SK-N-SH (cell line): Measurements from ENCODE around the gene KCNJ11. TPM values are rescaled to one million over a fixed set of nuclear protein-coding genes. Genes with fewer than 3 reads are reported as not detected.

Source experiments
- CTCF ChIA-PET: fragments of 300-600, 350-600 bp; formaldehyde crosslinking; extraction: SDS; loops from one replicate; lab custom pipeline; 2021; lab: Yijun Ruan, JAX
- POLR2A ChIA-PET: fragments of 350-600 bp; sonication (Branson Sonifier 250); formaldehyde crosslinking; extraction: SDS; loops from one replicate; lab custom pipeline; 2020; ENCODE audit warnings: antibody characterized with exemption, inconsistent platforms; lab: Yijun Ruan, JAX
- DNase-seq: peaks from one replicate; pipeline ENCODE4 v3.0.0; 2012
- H2AFZ ChIP-seq: fragments of 200-600 bp; sonication (generic); 2 replicates; pipeline ENCODE4 v1.8.1; 2016; ENCODE audit warnings: antibody characterized with exemption, mild to moderate bottlenecking, low read depth
- H3F3A ChIP-seq: fragments of 200-600 bp; sonication (generic); replicated peaks from 2 replicates; pipeline ENCODE3; 2016; ENCODE audit warnings: antibody characterized with exemption, mild to moderate bottlenecking; ENCODE audit not compliant: insufficient read depth
- H3K27ac ChIP-seq, 2 experiments: fragments of 200-500 bp in 1 of 2; fragments of 200-600 bp in 1 of 2; sonication (Bioruptor generic) in 1 of 2; sonication (generic), shearing (Covaris generic) in 1 of 2; 2 replicates each; pipeline versions ENCODE4 v1.5.1 to v1.6.1; 2014 to 2016; ENCODE audit warnings: low read depth in 2 of 2, inconsistent platforms in 1 of 2, low read length in 1 of 2, mild to moderate bottlenecking in 1 of 2, mixed read lengths in 1 of 2
- H3K27me3 ChIP-seq: fragments of 200-600 bp; sonication (generic), shearing (Covaris generic); 2 replicates; pipeline ENCODE4 v1.6.1; 2016; ENCODE audit warnings: mixed run types; ENCODE audit not compliant: insufficient read depth
- H3K36me3 ChIP-seq, 2 experiments: fragments of 200-500 bp in 1 of 2; fragments of 200-600 bp in 1 of 2; sonication (Bioruptor generic) in 1 of 2; sonication (generic) in 1 of 2; replicated peaks in 1 of 2; 2 replicates each; pipeline versions ENCODE3 to v1.5.1; 2014 to 2016; ENCODE audit warnings: low read length in 1 of 2, mild to moderate bottlenecking in 1 of 2; ENCODE audit not compliant: insufficient read depth in 2 of 2, control insufficient read depth in 1 of 2
- H3K4me1 ChIP-seq, 2 experiments: fragments of 200-500 bp in 1 of 2; fragments of 200-600 bp in 1 of 2; sonication (Bioruptor generic) in 1 of 2; sonication (generic), shearing (Covaris generic) in 1 of 2; 2 replicates each; pipeline versions ENCODE4 v1.5.1 to v1.6.1; 2014 to 2016; ENCODE audit warnings: low read depth in 1 of 2, low read length in 1 of 2, mixed run types in 1 of 2; ENCODE audit not compliant: insufficient read depth in 2 of 2, control insufficient read depth in 1 of 2
- H3K4me2 ChIP-seq: fragments of 200-600 bp; sonication (generic), shearing (Covaris generic); 2 replicates; pipeline ENCODE4 v1.6.1; 2017; ENCODE audit warnings: mixed run types
- H3K4me3 ChIP-seq, 2 experiments: fragments of 200-500 bp in 1 of 2; fragments of 200-600 bp in 1 of 2; sonication (Bioruptor generic) in 1 of 2; sonication (generic), shearing (Covaris generic) in 1 of 2; 2 replicates each; pipeline versions ENCODE4 v1.5.1 to v1.8.1; 2014 to 2016; ENCODE audit warnings: low read depth in 2 of 2, inconsistent platforms in 1 of 2, low read length in 1 of 2, mild to moderate bottlenecking in 1 of 2, mixed read lengths in 1 of 2, moderate library complexity in 1 of 2
- H3K79me2 ChIP-seq: fragments of 200-600 bp; sonication (generic); 2 replicates; pipeline ENCODE4 v1.8.1; 2017; ENCODE audit warnings: mild to moderate bottlenecking; ENCODE audit not compliant: insufficient read depth
- H3K9ac ChIP-seq: fragments of 200-600 bp; sonication (generic); 2 replicates; pipeline ENCODE4 v1.6.1; 2017; ENCODE audit warnings: mixed run types
- H3K9me2 ChIP-seq: fragments of 200-600 bp; sonication (generic); 2 replicates; pipeline ENCODE4 v1.6.1; 2017; ENCODE audit warnings: mixed run types
- H3K9me3 ChIP-seq: fragments of 200-600 bp; sonication (generic); 2 replicates; pipeline ENCODE4 v1.6.1; 2017; ENCODE audit warnings: mixed run types, mild to moderate bottlenecking, moderate library complexity
- H4K20me1 ChIP-seq: fragments of 200-600 bp; sonication (generic); 2 replicates; pipeline ENCODE4 v1.6.1; 2017; ENCODE audit warnings: mild to moderate bottlenecking, mixed run types; ENCODE audit not compliant: insufficient read depth
- CHD2 ChIP-seq: fragments of 150-350 bp; IDR thresholded peaks from 2 replicates; pipeline ENCODE4 v1.6.1; 2018; ENCODE audit warnings: low read length; ENCODE audit not compliant: partially characterized antibody
- ELF1 ChIP-seq: IDR thresholded peaks from 2 replicates; pipeline ENCODE4 v1.4.0; 2012
- EP300 ChIP-seq, 2 experiments: IDR thresholded peaks; 2 replicates each; pipeline versions ENCODE4 v1.4.0 to v1.6.1; 2012; ENCODE audit warnings: borderline replicate concordance in 1 of 2, low read depth in 1 of 2, low read length in 1 of 2
- EZH2phosphoT487 ChIP-seq: fragments of 200-600 bp; sonication (generic); IDR thresholded peaks from 2 replicates; pipeline ENCODE4 v1.6.1; 2017; ENCODE audit warnings: low read depth, mixed run types, mild to moderate bottlenecking, antibody characterized with exemption, moderate library complexity, borderline replicate concordance
- FOSL2 ChIP-seq: IDR thresholded peaks from 2 replicates; pipeline ENCODE4 v1.4.0; 2012; ENCODE audit warnings: low read depth, mild to moderate bottlenecking, moderate library complexity, borderline replicate concordance
- FOXM1 ChIP-seq: IDR thresholded peaks from 2 replicates; pipeline ENCODE4 v1.4.0; 2012; ENCODE audit warnings: low read depth, mild to moderate bottlenecking
- GABPA ChIP-seq: IDR thresholded peaks from 2 replicates; pipeline ENCODE4 v1.4.0; 2012; ENCODE audit warnings: low read depth, mild to moderate bottlenecking
- JUND ChIP-seq: IDR thresholded peaks from 2 replicates; pipeline ENCODE4 v1.4.0; 2012
- MXI1 ChIP-seq: IDR thresholded peaks from 2 replicates; pipeline ENCODE4 v1.6.1; 2012; ENCODE audit warnings: mild to moderate bottlenecking, low read depth, low read length, improper control_type of control experiment
- NRF1 ChIP-seq: IDR thresholded peaks from 2 replicates; pipeline ENCODE4 v1.6.1; 2012; ENCODE audit warnings: low read depth, mild to moderate bottlenecking, low read length
- RAD21 ChIP-seq: IDR thresholded peaks from 2 replicates; pipeline ENCODE4 v1.6.1; 2012; ENCODE audit warnings: mild to moderate bottlenecking, low read length
- RCOR1 ChIP-seq: fragments of 150-350 bp; IDR thresholded peaks from 2 replicates; pipeline ENCODE4 v1.6.1; 2017; ENCODE audit warnings: antibody characterized with exemption, low read length
- TCF12 ChIP-seq: IDR thresholded peaks from 2 replicates; pipeline ENCODE4 v1.4.0; 2012
- TEAD4 ChIP-seq: IDR thresholded peaks from 2 replicates; pipeline ENCODE4 v1.4.0; 2012; ENCODE audit warnings: mild to moderate bottlenecking, borderline replicate concordance; ENCODE audit not compliant: insufficient read depth
- WGBS: methylation state at CpG from one replicate; pipeline ENCODE4 v1.1.6; 2017; ENCODE audit warnings: low lambda C conversion rate; 5-methylcytosine and 5-hydroxymethylcytosine counted together
- polyA plus RNA-seq, 3 experiments: library from polyadenylated mRNA; depleted of rRNA; stranded (reverse); fragments of >200 nt; gene quantifications; 2 replicates each; pipeline ENCODE4 v1.2.3, GENCODE V29; 2012
- TF ChIP-seq, protein P1 (sequence below): fragments of 150-350 bp; IDR thresholded peaks from 2 replicates; pipeline ENCODE4 v1.6.1; 2016; ENCODE audit warnings: mild to moderate bottlenecking, low read depth, low read length
- TF ChIP-seq, protein P2 (sequence below): IDR thresholded peaks from 2 replicates; pipeline ENCODE4; 2012
- TF ChIP-seq, protein P3 (sequence below): fragments of 150-350 bp; IDR thresholded peaks from 2 replicates; pipeline ENCODE4 v1.6.1; 2017; ENCODE audit warnings: antibody characterized with exemption, low read length, low read depth, borderline replicate concordance

The KCNJ11 gene
- polyA plus RNA-seq, 1 of the 3 experiments (the other 2 are of a cell fraction): 0.23 TPM

DNA sequence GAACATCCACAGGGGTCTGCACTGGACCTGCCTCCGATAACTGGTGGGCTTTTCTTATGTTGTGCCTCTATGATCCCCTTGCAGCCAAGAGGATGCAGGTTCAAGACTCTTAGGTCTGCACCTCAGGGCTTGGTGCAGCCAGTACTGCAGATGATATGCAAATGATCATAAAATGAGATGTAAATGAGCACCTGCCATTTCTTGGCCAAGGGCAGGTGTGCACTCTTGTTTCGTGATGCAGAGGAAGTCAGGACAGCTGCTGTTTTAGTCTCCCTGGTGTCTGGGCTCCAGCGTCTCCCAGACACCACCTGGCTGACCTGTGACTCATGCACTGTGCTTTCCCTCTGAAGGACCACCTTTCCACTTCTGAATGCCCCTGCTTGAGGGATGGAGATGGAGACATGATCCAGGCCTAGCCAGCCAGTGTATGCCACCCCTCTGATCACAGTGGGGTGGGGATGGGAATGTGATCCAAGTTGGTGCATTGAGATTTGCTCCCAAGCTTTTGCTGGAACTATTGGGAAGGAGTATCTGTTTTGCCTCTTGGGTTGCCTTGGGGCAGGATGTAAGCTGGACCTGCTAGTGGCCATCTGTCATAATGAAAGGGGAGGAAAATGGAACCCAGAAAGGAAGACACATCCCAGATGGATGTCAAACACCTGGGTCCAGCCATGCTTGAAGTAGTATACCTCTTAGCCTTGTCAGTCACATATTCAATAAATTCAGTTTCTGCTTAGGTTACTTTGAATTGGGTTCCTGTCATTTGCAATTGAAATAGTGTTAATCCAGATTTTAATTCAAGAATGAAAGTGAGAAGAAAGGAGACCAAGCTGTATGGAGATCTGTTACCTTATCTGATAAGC is 3.3 kb upstream of the KCNJ11 start:
- POLR2A ChIA-PET: no interaction called here
- CTCF ChIA-PET: interaction anchor here (0.6 to 18.5 kb wide), 3 partner anchors 8 to 1035 kb away, joined by 4 to 1101 read pairs (median 16); no protein-coding TSS in a partner anchor

More for the DNA sequence above, 3.3 kb upstream of the KCNJ11 start:
- DNase-seq: peak; percentile 12
- no peaks in the 10 kb centered on the region for H3K9me3 ChIP-seq
- no peaks in the 10 kb centered on the region for H3K9me2 ChIP-seq
- H3F3A ChIP-seq: no peaks in the 10 kb centered on the region
- no peak overlapping the region for H2AFZ ChIP-seq
- H3K4me1 ChIP-seq: peaks cover 0 to 4% of the 10 kb centered on the region in 2 experiments; a peak in 1 of 4 replicates
- no peaks in the 10 kb centered on the region for H4K20me1 ChIP-seq
- no peaks in the 10 kb centered on the region for H3K36me3 ChIP-seq
- no peak overlapping the region for H3K9ac ChIP-seq
- peaks cover 15% of the 10 kb centered on the region for H3K27me3 ChIP-seq
- no peaks in the 10 kb centered on the region for H3K79me2 ChIP-seq
- WGBS: 49% methylated on average over 3 of the region's 3 CpGs
- H3K27ac ChIP-seq: no peak overlapping the region
- TF ChIP-seq JUND (no peak), FOSL2 (no peak), TEAD4 (no peak), EP300 (IDR thresholded peaks at IDR 0.05; ENCODE audit: borderline replicate concordance in 1 of 2, low read depth in 1 of 2, low read length in 1 of 2) (no peak), CHD2 (no peak), FOXM1 (no peak), GABPA (no peak), NRF1 (no peak), TCF12 (no peak), ELF1 (no peak), RCOR1 (no peak), EZH2phosphoT487 (no peak), RAD21 (no peak), MXI1 (no peak)
- TF ChIP-seq, protein P1, sequence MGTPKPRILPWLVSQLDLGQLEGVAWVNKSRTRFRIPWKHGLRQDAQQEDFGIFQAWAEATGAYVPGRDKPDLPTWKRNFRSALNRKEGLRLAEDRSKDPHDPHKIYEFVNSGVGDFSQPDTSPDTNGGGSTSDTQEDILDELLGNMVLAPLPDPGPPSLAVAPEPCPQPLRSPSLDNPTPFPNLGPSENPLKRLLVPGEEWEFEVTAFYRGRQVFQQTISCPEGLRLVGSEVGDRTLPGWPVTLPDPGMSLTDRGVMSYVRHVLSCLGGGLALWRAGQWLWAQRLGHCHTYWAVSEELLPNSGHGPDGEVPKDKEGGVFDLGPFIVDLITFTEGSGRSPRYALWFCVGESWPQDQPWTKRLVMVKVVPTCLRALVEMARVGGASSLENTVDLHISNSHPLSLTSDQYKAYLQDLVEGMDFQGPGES: no peak
- TF ChIP-seq, protein P2, sequence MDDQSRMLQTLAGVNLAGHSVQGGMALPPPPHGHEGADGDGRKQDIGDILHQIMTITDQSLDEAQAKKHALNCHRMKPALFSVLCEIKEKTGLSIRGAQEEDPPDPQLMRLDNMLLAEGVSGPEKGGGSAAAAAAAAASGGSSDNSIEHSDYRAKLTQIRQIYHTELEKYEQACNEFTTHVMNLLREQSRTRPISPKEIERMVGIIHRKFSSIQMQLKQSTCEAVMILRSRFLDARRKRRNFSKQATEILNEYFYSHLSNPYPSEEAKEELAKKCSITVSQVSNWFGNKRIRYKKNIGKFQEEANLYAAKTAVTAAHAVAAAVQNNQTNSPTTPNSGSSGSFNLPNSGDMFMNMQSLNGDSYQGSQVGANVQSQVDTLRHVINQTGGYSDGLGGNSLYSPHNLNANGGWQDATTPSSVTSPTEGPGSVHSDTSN: no peak
- TF ChIP-seq, protein P3, sequence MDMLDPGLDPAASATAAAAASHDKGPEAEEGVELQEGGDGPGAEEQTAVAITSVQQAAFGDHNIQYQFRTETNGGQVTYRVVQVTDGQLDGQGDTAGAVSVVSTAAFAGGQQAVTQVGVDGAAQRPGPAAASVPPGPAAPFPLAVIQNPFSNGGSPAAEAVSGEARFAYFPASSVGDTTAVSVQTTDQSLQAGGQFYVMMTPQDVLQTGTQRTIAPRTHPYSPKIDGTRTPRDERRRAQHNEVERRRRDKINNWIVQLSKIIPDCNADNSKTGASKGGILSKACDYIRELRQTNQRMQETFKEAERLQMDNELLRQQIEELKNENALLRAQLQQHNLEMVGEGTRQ: no peak
- TF ChIP-seq, all 33 proteins: peak for 0
- Histone ChIP-seq H3K4me2 (no peak overlapping the region), H3K4me3 (no peak overlapping the region)
